SK-N-MC (cell line): ENCODE results near the gene DUS2.

Source experiments
- EZH2 ChIP-seq: fragments of 200-600 bp; sonication (generic); IDR thresholded peaks from one replicate; pipeline ENCODE4 v1.6.1; 2017; ENCODE audit warnings: antibody characterized with exemption
- FOXP2 ChIP-seq: optimal IDR thresholded peaks from 2 replicates; pipeline ENCODE3; 2011; ENCODE audit warnings: mild to moderate bottlenecking, moderate library complexity; ENCODE audit not compliant: insufficient read depth; ENCODE audit errors: extremely low read length, control extremely low read depth
- POLR2AphosphoS5 ChIP-seq: IDR thresholded peaks from 2 replicates; pipeline ENCODE4 v1.6.1; 2012; ENCODE audit warnings: mild to moderate bottlenecking, low read depth, low read length, borderline replicate concordance

- TF ChIP-seq POLR2AphosphoS5: no peak
- no peak for TF ChIP-seq EZH2
- no peak for TF ChIP-seq FOXP2
Observed at GRCh38 chr16:68094614-68094934, 71.5 kb downstream of the DUS2 start.
